Measurements from ENCODE around the gene LDHAL6B. TPM values are rescaled to one million over a fixed set of nuclear protein-coding genes. Genes with fewer than 3 reads are reported as not detected.

The LDHAL6B gene
- total and polyA plus RNA-seq, 2 donors from 2014 or later = not detected

DNA sequence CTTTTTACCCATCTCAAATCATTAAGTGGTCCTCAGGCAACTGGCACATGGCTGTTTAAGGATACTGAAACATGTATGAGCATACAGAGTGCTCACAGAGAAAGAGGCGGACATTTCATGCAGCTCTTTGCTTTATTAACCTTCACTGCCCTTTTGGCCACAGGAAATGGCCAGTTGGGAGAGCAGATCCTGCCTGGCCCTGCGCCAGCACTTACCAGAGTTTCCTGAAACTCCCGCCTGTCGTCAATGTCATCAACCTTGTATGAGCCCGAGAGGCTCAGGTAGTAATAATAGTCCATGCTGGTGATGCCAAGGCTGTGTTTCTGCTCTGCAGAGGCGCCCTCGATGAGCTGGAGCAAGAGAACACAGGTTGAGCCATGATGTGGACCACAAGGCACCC lies 17.8 kb downstream of the LDHAL6B start:
- peak overlapping the region in 1 of 2 donors; percentile 7 for H3K27ac ChIP-seq (ENCODE audit: low read depth in 2 of 2, low read length in 2 of 2)
- intact Hi-C loops (cut with DNase I) = no loop called here
- peaks cover 0 to 13% (median 7%) of the 10 kb centered on the region in 3 donors for H3K36me3 ChIP-seq (ENCODE audit: control insufficient read depth in 2 of 3, insufficient read depth in 3 of 3, low read length in 3 of 3)
- no peak overlapping the region for H3K4me3 ChIP-seq (ENCODE audit: low read length in 3 of 3)
- peaks cover 0 to 12% (median 4%) of the 10 kb centered on the region in 3 donors for H3K4me1 ChIP-seq (ENCODE audit: control insufficient read depth in 2 of 3, insufficient read depth in 2 of 3, low read depth in 1 of 3, low read length in 3 of 3)
- TF ChIP-seq, protein P1, sequence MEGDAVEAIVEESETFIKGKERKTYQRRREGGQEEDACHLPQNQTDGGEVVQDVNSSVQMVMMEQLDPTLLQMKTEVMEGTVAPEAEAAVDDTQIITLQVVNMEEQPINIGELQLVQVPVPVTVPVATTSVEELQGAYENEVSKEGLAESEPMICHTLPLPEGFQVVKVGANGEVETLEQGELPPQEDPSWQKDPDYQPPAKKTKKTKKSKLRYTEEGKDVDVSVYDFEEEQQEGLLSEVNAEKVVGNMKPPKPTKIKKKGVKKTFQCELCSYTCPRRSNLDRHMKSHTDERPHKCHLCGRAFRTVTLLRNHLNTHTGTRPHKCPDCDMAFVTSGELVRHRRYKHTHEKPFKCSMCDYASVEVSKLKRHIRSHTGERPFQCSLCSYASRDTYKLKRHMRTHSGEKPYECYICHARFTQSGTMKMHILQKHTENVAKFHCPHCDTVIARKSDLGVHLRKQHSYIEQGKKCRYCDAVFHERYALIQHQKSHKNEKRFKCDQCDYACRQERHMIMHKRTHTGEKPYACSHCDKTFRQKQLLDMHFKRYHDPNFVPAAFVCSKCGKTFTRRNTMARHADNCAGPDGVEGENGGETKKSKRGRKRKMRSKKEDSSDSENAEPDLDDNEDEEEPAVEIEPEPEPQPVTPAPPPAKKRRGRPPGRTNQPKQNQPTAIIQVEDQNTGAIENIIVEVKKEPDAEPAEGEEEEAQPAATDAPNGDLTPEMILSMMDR (IDR thresholded peaks at IDR 0.05; ENCODE audit: borderline replicate concordance, extremely low read depth, insufficient read depth) = no peak
- H3K27me3 ChIP-seq (ENCODE audit: control insufficient read depth, insufficient read depth, low read length) = no peaks in the 10 kb centered on the region
- H3K9me3 ChIP-seq (ENCODE audit: control insufficient read depth in 2 of 3, insufficient read depth in 1 of 3, low read length in 3 of 3) = no peaks in the 10 kb centered on the region
- peak in 1 of 5 donors; percentile 83 for DNase-seq
- FAIRE-seq = no peak
- no peak overlapping the region for H3K9ac ChIP-seq (ENCODE audit: low read length in 3 of 3)

DNA sequence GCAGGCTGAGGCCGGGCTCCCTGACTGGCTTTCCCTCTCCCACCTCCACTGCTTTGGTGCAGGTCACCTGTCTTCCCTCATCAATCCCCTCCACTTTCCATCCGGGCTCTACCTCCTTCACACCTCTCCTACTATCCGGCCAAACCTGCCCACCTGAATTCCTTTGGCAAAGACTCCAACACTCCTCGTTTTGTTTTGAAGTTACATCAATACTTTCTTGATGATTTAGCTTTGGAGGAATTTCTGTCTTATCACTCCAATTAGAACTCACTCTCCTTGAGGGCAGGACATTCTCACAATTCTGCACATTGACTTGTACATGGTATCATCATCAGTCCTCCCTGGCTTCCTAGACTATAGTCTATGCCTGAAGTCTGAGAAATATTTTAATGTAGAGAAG lies 20.4 kb downstream of the LDHAL6B start:
- Histone ChIP-seq H3K4me3 (ENCODE audit: low read length in 3 of 3) (no peak overlapping the region), H3K9me3 (ENCODE audit: control insufficient read depth in 2 of 3, insufficient read depth in 1 of 3, low read length in 3 of 3) (no peaks in the 10 kb centered on the region), H3K9ac (ENCODE audit: low read length in 3 of 3) (no peak overlapping the region), H3K27me3 (ENCODE audit: control insufficient read depth, insufficient read depth, low read length) (no peaks in the 10 kb centered on the region), H3K4me1 (ENCODE audit: control insufficient read depth in 2 of 3, insufficient read depth in 2 of 3, low read depth in 1 of 3, low read length in 3 of 3) (peaks cover 0 to 12% (median 4%) of the 10 kb centered on the region in 3 donors), H3K36me3 (ENCODE audit: control insufficient read depth in 2 of 3, insufficient read depth in 3 of 3, low read length in 3 of 3) (peaks cover 0 to 11% (median 7%) of the 10 kb centered on the region in 3 donors), H3K27ac (ENCODE audit: low read depth in 2 of 2, low read length in 2 of 2) (no peak overlapping the region)
- DNase-seq = no peak
- TF ChIP-seq, protein P1 (IDR thresholded peaks at IDR 0.05; ENCODE audit: borderline replicate concordance, extremely low read depth, insufficient read depth) = no peak
- intact Hi-C loops (cut with DNase I) = no loop called here
- no peak for FAIRE-seq

DNA sequence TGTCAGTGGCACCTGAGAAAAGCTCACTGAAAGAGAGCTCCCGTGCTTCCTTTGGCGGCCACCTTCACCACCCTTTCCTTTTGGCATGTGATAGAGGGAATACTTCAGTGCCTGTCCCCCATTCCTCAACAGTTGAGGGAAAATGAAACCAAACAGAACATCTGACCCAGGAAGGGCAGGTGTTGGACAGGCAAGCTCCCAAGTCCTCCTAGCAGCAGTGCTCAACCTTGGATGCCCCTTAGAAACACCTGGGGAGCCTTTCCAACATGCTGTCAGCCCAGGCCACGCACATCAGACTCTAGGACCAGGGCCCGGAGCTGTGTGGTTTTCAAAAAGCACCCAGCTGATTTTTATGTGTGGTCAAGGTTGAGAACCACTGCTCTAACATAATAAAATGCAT lies 22.4 kb downstream of the LDHAL6B start:
- Histone ChIP-seq H3K4me1 (ENCODE audit: control insufficient read depth in 2 of 3, insufficient read depth in 2 of 3, low read depth in 1 of 3, low read length in 3 of 3) (peaks cover 0 to 13% (median 5%) of the 10 kb centered on the region in 3 donors), H3K27ac (ENCODE audit: low read depth in 2 of 2, low read length in 2 of 2) (no peak overlapping the region), H3K27me3 (ENCODE audit: control insufficient read depth, insufficient read depth, low read length) (no peaks in the 10 kb centered on the region), H3K36me3 (ENCODE audit: control insufficient read depth in 2 of 3, insufficient read depth in 3 of 3, low read length in 3 of 3) (peaks cover 0 to 7% (median 0%) of the 10 kb centered on the region in 3 donors), H3K4me3 (ENCODE audit: low read length in 3 of 3) (no peak overlapping the region), H3K9me3 (ENCODE audit: control insufficient read depth in 2 of 3, insufficient read depth in 1 of 3, low read length in 3 of 3) (no peaks in the 10 kb centered on the region), H3K9ac (ENCODE audit: low read length in 3 of 3) (no peak overlapping the region)
- TF ChIP-seq, protein P1 (IDR thresholded peaks at IDR 0.05; ENCODE audit: borderline replicate concordance, extremely low read depth, insufficient read depth) = no peak
- intact Hi-C loops (cut with DNase I) = no loop called here
- FAIRE-seq = no peak
- no peak for DNase-seq

DNA sequence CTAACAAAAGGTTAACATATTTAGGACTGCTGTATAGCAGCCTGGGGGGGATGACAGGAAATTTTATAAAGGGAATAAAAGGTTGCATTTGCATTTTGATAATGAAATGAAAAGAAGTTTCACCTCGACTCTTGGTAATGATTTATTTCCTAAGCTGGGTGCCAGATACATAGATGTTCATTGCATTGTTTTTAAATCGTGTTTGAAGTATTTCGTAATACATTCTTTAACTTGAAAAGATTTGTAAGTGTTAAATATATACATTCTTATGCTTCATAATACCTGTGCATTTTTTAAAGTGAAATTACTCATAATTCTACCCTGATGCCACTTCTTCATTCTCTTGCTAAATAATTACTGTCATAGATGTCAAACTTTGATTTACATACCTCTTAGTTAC lies 22.8 kb downstream of the LDHAL6B start:
- Histone ChIP-seq H3K36me3 (ENCODE audit: control insufficient read depth in 2 of 3, insufficient read depth in 3 of 3, low read length in 3 of 3) (peaks cover 0 to 3% (median 0%) of the 10 kb centered on the region in 3 donors), H3K4me1 (ENCODE audit: control insufficient read depth in 2 of 3, insufficient read depth in 2 of 3, low read depth in 1 of 3, low read length in 3 of 3) (peaks cover 0 to 9% (median 5%) of the 10 kb centered on the region in 3 donors), H3K4me3 (ENCODE audit: low read length in 3 of 3) (no peak overlapping the region), H3K27ac (ENCODE audit: low read depth in 2 of 2, low read length in 2 of 2) (no peak overlapping the region), H3K9me3 (ENCODE audit: control insufficient read depth in 2 of 3, insufficient read depth in 1 of 3, low read length in 3 of 3) (no peaks in the 10 kb centered on the region), H3K9ac (ENCODE audit: low read length in 3 of 3) (no peak overlapping the region), H3K27me3 (ENCODE audit: control insufficient read depth, insufficient read depth, low read length) (no peaks in the 10 kb centered on the region)
- FAIRE-seq = no peak
- no peak for DNase-seq
- intact Hi-C loops (cut with DNase I) = no loop called here
- TF ChIP-seq, protein P1 (IDR thresholded peaks at IDR 0.05; ENCODE audit: borderline replicate concordance, extremely low read depth, insufficient read depth) = no peak
